ENCODE data around the gene POFUT2. TPM values are rescaled to one million over a fixed set of nuclear protein-coding genes. Genes with fewer than 3 reads are reported as not detected.

The POFUT2 gene
- total and polyA plus RNA-seq, 3 donors from 2014 or later = 49.9 to 63.3 (median 55.9) TPM

DNA sequence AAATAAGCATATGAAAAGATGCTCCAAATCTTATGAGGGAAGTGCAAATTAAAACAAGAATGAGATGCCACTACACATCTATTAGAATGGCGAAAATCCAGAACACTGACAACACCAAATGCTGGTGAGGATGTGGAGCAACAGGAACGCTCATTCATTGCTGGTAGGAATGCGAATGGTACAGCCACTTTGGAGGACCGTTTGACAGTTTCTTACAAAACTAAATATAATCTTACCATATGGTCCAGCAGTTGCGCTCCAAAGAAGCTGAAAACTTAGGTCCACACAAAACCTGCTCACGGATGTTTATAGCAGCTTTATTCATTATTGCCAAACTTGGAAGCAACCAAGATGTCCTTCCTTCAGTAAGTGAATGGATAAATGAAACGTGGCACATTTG is 50.3 kb downstream of the POFUT2 start:
- no peaks in the 10 kb centered on the region for H3K9me3 ChIP-seq
- no peaks in the 10 kb centered on the region for H3K27me3 ChIP-seq
- H3K36me3 ChIP-seq (ENCODE audit: low read depth, missing control alignments) = no peaks in the 10 kb centered on the region
- intact Hi-C loops (cut with DNase I; ENCODE audit: low total_unique reads) = no loop called here
- 89 to 91% methylated on average over 7 of the region's 7 CpGs for WGBS, 2 donors
- no peak overlapping the region for H3K4me3 ChIP-seq
- no peak overlapping the region for H3K27ac ChIP-seq
- H3K4me1 ChIP-seq = no peaks in the 10 kb centered on the region
- no peak for DNase-seq
- TF ChIP-seq, protein P1, sequence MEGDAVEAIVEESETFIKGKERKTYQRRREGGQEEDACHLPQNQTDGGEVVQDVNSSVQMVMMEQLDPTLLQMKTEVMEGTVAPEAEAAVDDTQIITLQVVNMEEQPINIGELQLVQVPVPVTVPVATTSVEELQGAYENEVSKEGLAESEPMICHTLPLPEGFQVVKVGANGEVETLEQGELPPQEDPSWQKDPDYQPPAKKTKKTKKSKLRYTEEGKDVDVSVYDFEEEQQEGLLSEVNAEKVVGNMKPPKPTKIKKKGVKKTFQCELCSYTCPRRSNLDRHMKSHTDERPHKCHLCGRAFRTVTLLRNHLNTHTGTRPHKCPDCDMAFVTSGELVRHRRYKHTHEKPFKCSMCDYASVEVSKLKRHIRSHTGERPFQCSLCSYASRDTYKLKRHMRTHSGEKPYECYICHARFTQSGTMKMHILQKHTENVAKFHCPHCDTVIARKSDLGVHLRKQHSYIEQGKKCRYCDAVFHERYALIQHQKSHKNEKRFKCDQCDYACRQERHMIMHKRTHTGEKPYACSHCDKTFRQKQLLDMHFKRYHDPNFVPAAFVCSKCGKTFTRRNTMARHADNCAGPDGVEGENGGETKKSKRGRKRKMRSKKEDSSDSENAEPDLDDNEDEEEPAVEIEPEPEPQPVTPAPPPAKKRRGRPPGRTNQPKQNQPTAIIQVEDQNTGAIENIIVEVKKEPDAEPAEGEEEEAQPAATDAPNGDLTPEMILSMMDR (IDR thresholded peaks at IDR 0.05) = no peak

DNA sequence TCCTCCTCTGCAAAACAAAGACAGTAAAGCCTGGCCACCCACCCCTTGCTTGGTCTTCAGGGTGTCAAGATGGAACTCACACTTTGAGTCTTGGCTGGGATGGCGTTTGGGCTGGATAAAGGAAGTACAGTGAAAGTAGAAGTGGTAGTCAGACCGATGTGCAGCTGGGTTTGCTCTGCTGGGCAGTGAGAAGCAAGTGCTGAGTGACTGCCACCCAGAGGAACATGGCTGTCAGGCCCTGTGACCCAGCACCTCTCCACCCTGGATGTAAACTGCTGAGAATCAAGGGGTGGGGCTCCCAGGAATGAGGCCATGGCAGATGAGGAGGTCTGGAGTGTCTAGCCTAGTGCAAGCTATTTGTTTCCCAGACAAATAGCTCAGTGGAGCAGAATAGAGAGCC is 51.2 kb downstream of the POFUT2 start:
- Histone ChIP-seq H3K27ac (no peak overlapping the region), H3K4me1 (no peaks in the 10 kb centered on the region), H3K4me3 (no peak overlapping the region), H3K36me3 (ENCODE audit: low read depth, missing control alignments) (no peaks in the 10 kb centered on the region), H3K27me3 (no peaks in the 10 kb centered on the region), H3K9me3 (no peaks in the 10 kb centered on the region)
- TF ChIP-seq, protein P1 (IDR thresholded peaks at IDR 0.05) = no peak
- TF ChIP-seq POLR2A (IDR thresholded peaks at IDR 0.05) = no peak
- DNase-seq = no peak
- 62 to 92% methylated on average over 2 of the region's 2 CpGs for WGBS, 2 donors
- intact Hi-C loops (cut with DNase I; ENCODE audit: low total_unique reads) = no loop called here

DNA sequence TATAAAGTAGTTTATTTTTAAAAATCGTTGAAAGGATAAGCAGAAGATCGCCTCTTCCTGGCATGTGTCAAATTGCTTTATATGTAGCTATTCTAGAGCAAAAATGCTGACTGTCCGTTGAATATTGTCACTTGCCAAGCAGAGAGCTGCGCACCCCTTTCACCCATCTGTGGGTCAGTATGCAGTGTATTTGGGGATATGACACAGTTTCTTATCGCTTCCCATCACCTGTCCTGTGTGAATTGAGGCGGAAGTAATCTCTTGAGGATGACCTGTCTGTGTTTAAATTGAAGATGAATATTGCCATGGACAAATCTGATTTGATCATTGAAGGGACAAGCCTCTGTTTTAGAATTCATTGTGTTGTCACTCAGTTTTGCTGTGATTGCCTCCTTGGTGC is 52.2 kb downstream of the POFUT2 start:
- DNase-seq = no peak
- Histone ChIP-seq H3K9me3 (no peaks in the 10 kb centered on the region), H3K4me1 (no peaks in the 10 kb centered on the region), H3K4me3 (no peak overlapping the region), H3K27ac (no peak overlapping the region), H3K36me3 (ENCODE audit: low read depth, missing control alignments) (no peaks in the 10 kb centered on the region), H3K27me3 (no peaks in the 10 kb centered on the region)
- 75 to 82% methylated on average over 6 of the region's 6 CpGs for WGBS, 2 donors
- intact Hi-C loops (cut with DNase I; ENCODE audit: low total_unique reads) = no loop called here
- TF ChIP-seq, protein P1 (IDR thresholded peaks at IDR 0.05) = no peak
- TF ChIP-seq POLR2A (IDR thresholded peaks at IDR 0.05) = no peak

DNA sequence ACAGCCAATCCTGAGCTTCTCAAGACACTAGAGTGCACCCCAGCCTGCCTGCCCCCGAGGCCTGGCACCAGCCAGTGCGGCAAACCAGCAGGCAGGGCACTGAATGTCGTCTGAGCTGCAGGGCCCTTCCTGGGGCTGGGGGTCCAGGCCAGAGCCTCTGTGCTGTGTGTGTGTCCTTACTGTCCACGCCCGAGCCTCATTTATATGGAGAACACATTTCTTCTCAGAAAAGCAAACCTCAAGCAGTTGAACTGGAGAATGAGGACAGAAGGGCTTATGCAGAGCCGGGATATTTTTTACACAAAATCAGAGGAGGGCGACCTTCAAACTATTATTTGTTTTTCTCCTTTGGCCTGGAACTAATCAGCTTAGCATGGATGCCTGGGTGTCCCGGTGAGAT is 52.7 kb downstream of the POFUT2 start:
- no peak overlapping the region for H3K27ac ChIP-seq
- 56 to 58% methylated on average over 5 to 8 of the region's 8 CpGs for WGBS, 2 donors
- no peaks in the 10 kb centered on the region for H3K4me1 ChIP-seq
- no peak for DNase-seq
- no peak for TF ChIP-seq POLR2A (IDR thresholded peaks at IDR 0.05)
- TF ChIP-seq, protein P1 (IDR thresholded peaks at IDR 0.05) = no peak
- no peaks in the 10 kb centered on the region for H3K9me3 ChIP-seq
- H3K4me3 ChIP-seq = peak overlapping the region in 1 of 2 donors; percentile 42
- intact Hi-C loops (cut with DNase I; ENCODE audit: low total_unique reads) = no loop called here
- H3K36me3 ChIP-seq (ENCODE audit: low read depth, missing control alignments) = no peaks in the 10 kb centered on the region
- no peaks in the 10 kb centered on the region for H3K27me3 ChIP-seq

DNA sequence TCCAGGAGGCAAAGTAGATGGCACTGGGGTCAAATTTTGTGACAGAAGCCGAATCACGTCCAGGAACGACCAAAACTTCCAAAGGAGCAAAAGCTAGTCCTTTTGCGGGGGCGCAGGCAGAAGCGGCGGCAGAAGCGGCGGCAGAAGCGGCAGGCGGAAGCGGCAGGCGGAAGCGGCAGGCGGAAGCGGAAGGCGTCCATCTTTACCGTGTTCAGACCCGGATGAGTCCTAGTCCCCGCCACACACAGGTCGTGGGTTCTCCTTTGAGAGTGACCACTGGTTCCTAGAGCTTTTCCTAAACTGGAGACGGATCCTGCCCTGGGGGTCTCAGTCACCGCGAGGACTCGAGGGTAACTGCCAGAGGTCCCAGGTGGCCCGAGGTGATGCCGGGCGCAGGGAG is 53.6 kb downstream of the POFUT2 start:
- H3K36me3 ChIP-seq (ENCODE audit: low read depth, missing control alignments) = no peaks in the 10 kb centered on the region
- no peaks in the 10 kb centered on the region for H3K4me1 ChIP-seq
- whole genome bisulfite sequencing, 2 donors = 58 to 71% methylated on average over 24 to 28 of the region's 28 CpGs
- H3K27ac ChIP-seq = no peak overlapping the region
- DNase-seq = peak; percentile 53
- no peaks in the 10 kb centered on the region for H3K27me3 ChIP-seq
- TF ChIP-seq POLR2A (IDR thresholded peaks at IDR 0.05) = no peak
- TF ChIP-seq, protein P1 (IDR thresholded peaks at IDR 0.05) = no peak
- H3K4me3 ChIP-seq = peak overlapping the region; percentile 42 to 50
- intact Hi-C loops (cut with DNase I; ENCODE audit: low total_unique reads) = no loop called here
- H3K9me3 ChIP-seq = no peaks in the 10 kb centered on the region
